K562 (cell line): ENCODE results near the gene MGRN1. TPM values are rescaled to one million over a fixed set of nuclear protein-coding genes. Genes with fewer than 3 reads are reported as not detected.

Source experiments
- ARHGAP35 ChIP-seq: fragments of 450-650 bp; IDR thresholded peaks from 2 replicates; pipeline ENCODE4 v1.6.1; 2018; ENCODE audit not compliant: partially characterized antibody
- BDP1 ChIP-seq: IDR thresholded peaks from 3 replicates; pipeline ENCODE4 v1.6.1; 2011; ENCODE audit not compliant: insufficient read length, insufficient read depth
- CHD1 ChIP-seq: fragments of 200-600 bp; sonication (generic); IDR thresholded peaks from one replicate; pipeline ENCODE4 v1.6.1; 2012; ENCODE audit warnings: mild to moderate bottlenecking, moderate library complexity, low read length, inconsistent platforms
- FOS ChIP-seq: IDR thresholded peaks from 3 replicates; pipeline ENCODE4 v1.6.1; 2011; ENCODE audit not compliant: insufficient read length; ENCODE audit errors: extremely low read depth
- GTF2B ChIP-seq: IDR thresholded peaks from 2 replicates; pipeline ENCODE4 v1.6.1; 2011; ENCODE audit not compliant: insufficient read length; ENCODE audit errors: extremely low read depth
- L3MBTL2 ChIP-seq: fragments of 450-650 bp; IDR thresholded peaks from 2 replicates; pipeline ENCODE4 v1.6.1; 2016; ENCODE audit warnings: mild to moderate bottlenecking, moderate library complexity
- MIER1 ChIP-seq: fragments of 450-650 bp; IDR thresholded peaks from 2 replicates; pipeline ENCODE4 v1.6.1; 2016; ENCODE audit warnings: antibody characterized with exemption, mild to moderate bottlenecking, low read depth
- MITF ChIP-seq: IDR thresholded peaks from 2 replicates; pipeline ENCODE4 v1.6.1; 2014; ENCODE audit warnings: antibody characterized with exemption
- MTA2 ChIP-seq: fragments of 450-650 bp; IDR thresholded peaks from 2 replicates; pipeline ENCODE4 v1.6.1; 2016; ENCODE audit warnings: low read depth
- NFXL1 ChIP-seq: fragments of 450-650 bp; formaldehyde crosslinking; IDR thresholded peaks from 2 replicates; pipeline ENCODE4 v1.4.0; 2021; ENCODE audit warnings: mild to moderate bottlenecking
- NR0B1 ChIP-seq: fragments of 450-650 bp; IDR thresholded peaks from one replicate; pipeline ENCODE4 v1.6.1; 2018; ENCODE audit warnings: mild to moderate bottlenecking, moderate library complexity; ENCODE audit not compliant: partially characterized antibody
- SMAD3 ChIP-seq: fragments of 450-650 bp; formaldehyde crosslinking; conservative IDR thresholded peaks from 2 replicates; pipeline ENCODE4 v1.4.0; 2020; ENCODE audit warnings: mild to moderate bottlenecking
- SMARCA5 ChIP-seq: fragments of 450-650 bp; IDR thresholded peaks from 2 replicates; pipeline ENCODE4 v1.6.1; 2016
- SNAPC5 ChIP-seq: fragments of 250-450 bp; sonication (Bioruptor Pico); IDR thresholded peaks from 2 replicates; pipeline ENCODE4 v1.8.0; 2021; ENCODE audit warnings: moderate library complexity, mild to moderate bottlenecking, inconsistent platforms
- TEAD1 ChIP-seq, 2 experiments: fragments of 450-650 bp in 1 of 2; sonication (generic) in 1 of 2; formaldehyde crosslinking; IDR thresholded peaks; 2 replicates each; pipeline versions ENCODE4 v1.4.0 to v1.8.0; 2020 to 2022; ENCODE audit warnings: mild to moderate bottlenecking in 2 of 2, missing genetic modification reagents in 1 of 2
- VEZF1 ChIP-seq: fragments of 200-800 bp; sonication (Bioruptor generic); IDR thresholded peaks from 2 replicates; pipeline ENCODE4 v1.6.1; 2017; ENCODE audit warnings: missing genetic modification characterization, missing compliant biosample characterization
- ZFX ChIP-seq: sonication (generic); formaldehyde crosslinking; IDR thresholded peaks from 2 replicates; pipeline ENCODE4 v1.8.0; 2022; ENCODE audit warnings: mild to moderate bottlenecking, missing genetic modification reagents, moderate library complexity
- ZNF347 ChIP-seq: fragments of 450-650 bp; formaldehyde crosslinking; IDR thresholded peaks from 2 replicates; pipeline ENCODE4 v1.4.0; 2020; ENCODE audit warnings: low read depth, mild to moderate bottlenecking, moderate library complexity
- ZNF354B ChIP-seq: fragments of 250-450 bp; sonication (Bioruptor Pico); IDR thresholded peaks from 2 replicates; pipeline ENCODE4 v1.4.0; 2020
- ZNF395 ChIP-seq: fragments of 200-800 bp; sonication (Bioruptor generic); IDR thresholded peaks from 2 replicates; pipeline ENCODE4 v1.6.1; 2017; ENCODE audit warnings: missing genetic modification characterization, missing compliant biosample characterization
- ZNF740 ChIP-seq, 3 experiments: fragments of 200-800 bp in 1 of 3; sonication (Bioruptor generic) in 1 of 3; sonication (generic) in 1 of 3; formaldehyde crosslinking in 1 of 3; IDR thresholded peaks; 2 replicates each; pipeline versions ENCODE4 v1.6.1 to v1.8.0; 2016 to 2022; ENCODE audit warnings: mild to moderate bottlenecking in 2 of 3, missing compliant biosample characterization in 2 of 3, missing genetic modification characterization in 2 of 3, missing genetic modification reagents in 1 of 3
- polyA plus RNA-seq, 8 experiments: library from polyadenylated mRNA; depleted of rRNA in 4 of 8; stranded (reverse) in 5 of 8; unstranded in 3 of 8; fragments of >200 nt; fragmentation: Nextera tagmentation in 2 of 8; fragmentation: Illumina TruSeq in 1 of 8; extraction: Ambion mirVana in 2 of 8; extraction: Trizol in 1 of 8; gene quantifications; 2 replicates each; pipeline versions ENCODE4 v1.2.1 to v1.2.3, GENCODE V29; 2011 to 2014; ENCODE audit warnings: inconsistent platforms in 1 of 8, missing spikeins in 1 of 8
- total RNA-seq, 7 experiments: library from RNA; depleted of rRNA in 6 of 7; stranded (reverse); fragments of >200 nt in 6 of 7; fragmentation: Illumina TruSeq in 2 of 7; extraction: Trizol in 2 of 7; gene quantifications; 2 replicates each; pipeline versions ENCODE4 v1.2.1 to v1.2.3, GENCODE V29; 2011 to 2021; ENCODE audit warnings: low replicate concordance in 1 of 7

Gene MGRN1
- total and polyA plus RNA-seq, 9 of the 15 experiments (the other 6 are each of a cell fraction or from before 2014, with no cell fraction given), result 0.15 to 37.9 (median 6.0) TPM

GRCh38 chr16:4734063-4734729, 109.6 kb downstream of the MGRN1 start, which contains the start of the genes ANKS3 and DNAAF8 (continued):
- TF ChIP-seq MITF (no peak), CHD1 (no peak), NR0B1 (no peak), SNAPC5 (CRISPR knock-in tag) (no peak), ZNF354B (CRISPR knock-in tag) (no peak), L3MBTL2 (peak; percentile 81), ZNF347 (CRISPR knock-in tag) (no peak), SMARCA5 (no peak), BDP1 (no peak), ARHGAP35 (no peak), GTF2B (no peak), ZNF395 (CRISPR knock-in tag) (peak; percentile 90), MIER1 (no peak), VEZF1 (peak; percentile 96), ZNF740 (CRISPR knock-in tag; IDR thresholded peaks at IDR 0.05) (peak; percentile 84), ZNF740 (tag; IDR thresholded peaks at IDR 0.05) (peak in 1 of 2 experiments; percentile 75; a peak in 2 of 4 replicates), ZFX (CRISPR knock-in tag) (peak; percentile 80), SMAD3 (CRISPR knock-in tag) (no peak), MTA2 (peak; percentile 54; the same call in 1 of the 2 replicates), FOS (peak; percentile 81), TEAD1 (CRISPR knock-in tag; IDR thresholded peaks at IDR 0.05) (peak; percentile 83 to 98; a peak in 3 of 4 replicates), NFXL1 (CRISPR knock-in tag) (no peak)
